Measurements from ENCODE around the gene DAAM1. TPM values are rescaled to one million over a fixed set of nuclear protein-coding genes. Genes with fewer than 3 reads are reported as not detected.

Gene DAAM1
- total RNA-seq, 1 experiment from 2014 or later, result 43.8 TPM

GRCh38 chr14:59277659-59278058 lies 89.2 kb downstream of the DAAM1 start:
- Histone ChIP-seq H4K20me1 (ENCODE audit: insufficient read depth, low read depth, low read length) (no peaks in the 10 kb centered on the region), H3K4me3 (ENCODE audit: low read length) (no peak overlapping the region), H3K4me1 (ENCODE audit: low read length) (peaks cover 17% of the 10 kb centered on the region), H3K9me2 (replicated peaks; ENCODE audit: insufficient read depth, low read length) (no peaks in the 10 kb centered on the region), H3K9ac (ENCODE audit: low read length) (no peak overlapping the region), H3K27me3 (ENCODE audit: low read length) (no peaks in the 10 kb centered on the region), H3K79me2 (ENCODE audit: low read length) (no peaks in the 10 kb centered on the region), H3K4me2 (ENCODE audit: low read depth, low read length, poor library complexity, severe bottlenecking) (no peak overlapping the region), H3K36me3 (ENCODE audit: insufficient read depth, low read length) (no peaks in the 10 kb centered on the region), H2AFZ (ENCODE audit: low read length) (no peak overlapping the region), H3K27ac (ENCODE audit: low read length) (no peak overlapping the region), H3K9me3 (ENCODE audit: low read length) (no peaks in the 10 kb centered on the region)
- no peak for DNase-seq

- Histone ChIP-seq H4K20me1 (ENCODE audit: insufficient read depth, low read depth, low read length) (no peaks in the 10 kb centered on the region), H3K27me3 (ENCODE audit: low read length) (no peaks in the 10 kb centered on the region), H3K4me3 (ENCODE audit: low read length) (no peak overlapping the region), H3K79me2 (ENCODE audit: low read length) (no peaks in the 10 kb centered on the region), H3K9ac (ENCODE audit: low read length) (no peak overlapping the region), H3K9me2 (replicated peaks; ENCODE audit: insufficient read depth, low read length) (no peaks in the 10 kb centered on the region), H3K27ac (ENCODE audit: low read length) (no peak overlapping the region), H3K9me3 (ENCODE audit: low read length) (no peaks in the 10 kb centered on the region), H2AFZ (ENCODE audit: low read length) (no peak overlapping the region), H3K4me2 (ENCODE audit: low read depth, low read length, poor library complexity, severe bottlenecking) (no peak overlapping the region), H3K36me3 (ENCODE audit: insufficient read depth, low read length) (no peaks in the 10 kb centered on the region), H3K4me1 (ENCODE audit: low read length) (peaks cover 17% of the 10 kb centered on the region)
- DNase-seq, result no peak
These were observed 89.6 kb downstream of the DAAM1 start for GRCh38 chr14:59278111-59278510.

- Histone ChIP-seq H3K9me2 (replicated peaks; ENCODE audit: insufficient read depth, low read length) (peaks cover 6% of the 10 kb centered on the region; the same call in 1 of the 2 replicates), H3K4me3 (ENCODE audit: low read length) (no peak overlapping the region), H3K27me3 (ENCODE audit: low read length) (no peaks in the 10 kb centered on the region), H3K27ac (ENCODE audit: low read length) (no peak overlapping the region), H3K4me2 (ENCODE audit: low read depth, low read length, poor library complexity, severe bottlenecking) (no peak overlapping the region), H3K79me2 (ENCODE audit: low read length) (no peaks in the 10 kb centered on the region), H2AFZ (ENCODE audit: low read length) (no peak overlapping the region), H3K9ac (ENCODE audit: low read length) (no peak overlapping the region), H4K20me1 (ENCODE audit: insufficient read depth, low read depth, low read length) (no peaks in the 10 kb centered on the region), H3K36me3 (ENCODE audit: insufficient read depth, low read length) (no peaks in the 10 kb centered on the region), H3K9me3 (ENCODE audit: low read length) (no peaks in the 10 kb centered on the region), H3K4me1 (ENCODE audit: low read length) (peaks cover 3% of the 10 kb centered on the region; the same call in 1 of the 2 replicates)
- DNase-seq, result no peak
These were observed 92.5 kb downstream of the DAAM1 start for GRCh38 chr14:59280961-59281360.

GRCh38 chr14:59281609-59282377 lies 93.3 kb downstream of the DAAM1 start:
- H3K9me2 ChIP-seq (replicated peaks; ENCODE audit: insufficient read depth, low read length), result peaks cover 6% of the 10 kb centered on the region; the same call in 1 of the 2 replicates
- no peaks in the 10 kb centered on the region for H3K79me2 ChIP-seq (ENCODE audit: low read length)
- H3K27ac ChIP-seq (ENCODE audit: low read length), result no peak overlapping the region
- H2AFZ ChIP-seq (ENCODE audit: low read length), result no peak overlapping the region
- no peak for DNase-seq
- H3K27me3 ChIP-seq (ENCODE audit: low read length), result no peaks in the 10 kb centered on the region
- H3K4me3 ChIP-seq (ENCODE audit: low read length), result no peak overlapping the region
- H4K20me1 ChIP-seq (ENCODE audit: insufficient read depth, low read depth, low read length), result no peaks in the 10 kb centered on the region
- no peaks in the 10 kb centered on the region for H3K9me3 ChIP-seq (ENCODE audit: low read length)
- no peaks in the 10 kb centered on the region for H3K36me3 ChIP-seq (ENCODE audit: insufficient read depth, low read length)
- no peak overlapping the region for H3K4me2 ChIP-seq (ENCODE audit: low read depth, low read length, poor library complexity, severe bottlenecking)
- no peak overlapping the region for H3K9ac ChIP-seq (ENCODE audit: low read length)
- H3K4me1 ChIP-seq (ENCODE audit: low read length), result no peaks in the 10 kb centered on the region

- Histone ChIP-seq H3K9me2 (replicated peaks; ENCODE audit: insufficient read depth, low read length) (peaks cover 6% of the 10 kb centered on the region; the same call in 1 of the 2 replicates), H2AFZ (ENCODE audit: low read length) (no peak overlapping the region), H3K4me2 (ENCODE audit: low read depth, low read length, poor library complexity, severe bottlenecking) (no peak overlapping the region), H3K27ac (ENCODE audit: low read length) (no peak overlapping the region), H3K79me2 (ENCODE audit: low read length) (no peaks in the 10 kb centered on the region), H3K4me3 (ENCODE audit: low read length) (no peak overlapping the region), H4K20me1 (ENCODE audit: insufficient read depth, low read depth, low read length) (no peaks in the 10 kb centered on the region), H3K9ac (ENCODE audit: low read length) (no peak overlapping the region), H3K36me3 (ENCODE audit: insufficient read depth, low read length) (no peaks in the 10 kb centered on the region), H3K27me3 (ENCODE audit: low read length) (no peaks in the 10 kb centered on the region), H3K9me3 (ENCODE audit: low read length) (no peaks in the 10 kb centered on the region), H3K4me1 (ENCODE audit: low read length) (no peaks in the 10 kb centered on the region)
- DNase-seq, result no peak
These were observed 93.9 kb downstream of the DAAM1 start for GRCh38 chr14:59282378-59282765.

GRCh38 chr14:59283361-59283760 lies 94.9 kb downstream of the DAAM1 start:
- H3K36me3 ChIP-seq (ENCODE audit: insufficient read depth, low read length), result no peaks in the 10 kb centered on the region

GRCh38 chr14:59284059-59284458 lies 95.6 kb downstream of the DAAM1 start:
- Histone ChIP-seq H3K27me3 (ENCODE audit: low read length) (no peaks in the 10 kb centered on the region), H3K9me2 (replicated peaks; ENCODE audit: insufficient read depth, low read length) (peaks cover 6% of the 10 kb centered on the region; the same call in 1 of the 2 replicates), H3K9me3 (ENCODE audit: low read length) (no peaks in the 10 kb centered on the region), H3K4me2 (ENCODE audit: low read depth, low read length, poor library complexity, severe bottlenecking) (no peak overlapping the region), H3K79me2 (ENCODE audit: low read length) (no peaks in the 10 kb centered on the region), H3K4me3 (ENCODE audit: low read length) (no peak overlapping the region), H4K20me1 (ENCODE audit: insufficient read depth, low read depth, low read length) (no peaks in the 10 kb centered on the region), H3K36me3 (ENCODE audit: insufficient read depth, low read length) (no peaks in the 10 kb centered on the region), H3K9ac (ENCODE audit: low read length) (no peak overlapping the region), H2AFZ (ENCODE audit: low read length) (no peak overlapping the region), H3K27ac (ENCODE audit: low read length) (no peak overlapping the region), H3K4me1 (ENCODE audit: low read length) (no peaks in the 10 kb centered on the region)
- no peak for DNase-seq

More at GRCh38 chr14:59283361-59283760, 94.9 kb downstream of the DAAM1 start:
- no peak overlapping the region for H2AFZ ChIP-seq (ENCODE audit: low read length)
- H3K27me3 ChIP-seq (ENCODE audit: low read length), result no peaks in the 10 kb centered on the region
- H3K79me2 ChIP-seq (ENCODE audit: low read length), result no peaks in the 10 kb centered on the region
- H3K4me1 ChIP-seq (ENCODE audit: low read length), result no peaks in the 10 kb centered on the region
- H4K20me1 ChIP-seq (ENCODE audit: insufficient read depth, low read depth, low read length), result no peaks in the 10 kb centered on the region
- peaks cover 6% of the 10 kb centered on the region; the same call in 1 of the 2 replicates for H3K9me2 ChIP-seq (replicated peaks; ENCODE audit: insufficient read depth, low read length)
- no peak overlapping the region for H3K4me3 ChIP-seq (ENCODE audit: low read length)
- H3K9ac ChIP-seq (ENCODE audit: low read length), result no peak overlapping the region
- H3K9me3 ChIP-seq (ENCODE audit: low read length), result no peaks in the 10 kb centered on the region
- DNase-seq, result no peak
- no peak overlapping the region for H3K27ac ChIP-seq (ENCODE audit: low read length)
- no peak overlapping the region for H3K4me2 ChIP-seq (ENCODE audit: low read depth, low read length, poor library complexity, severe bottlenecking)

- Histone ChIP-seq H3K79me2 (ENCODE audit: low read length) (no peaks in the 10 kb centered on the region), H3K4me1 (ENCODE audit: low read length) (no peaks in the 10 kb centered on the region), H3K9me2 (replicated peaks; ENCODE audit: insufficient read depth, low read length) (no peaks in the 10 kb centered on the region), H3K4me2 (ENCODE audit: low read depth, low read length, poor library complexity, severe bottlenecking) (no peak overlapping the region), H2AFZ (ENCODE audit: low read length) (no peak overlapping the region), H3K4me3 (ENCODE audit: low read length) (no peak overlapping the region), H3K36me3 (ENCODE audit: insufficient read depth, low read length) (no peaks in the 10 kb centered on the region), H4K20me1 (ENCODE audit: insufficient read depth, low read depth, low read length) (no peaks in the 10 kb centered on the region), H3K9ac (ENCODE audit: low read length) (no peak overlapping the region), H3K27ac (ENCODE audit: low read length) (no peak overlapping the region), H3K9me3 (ENCODE audit: low read length) (no peaks in the 10 kb centered on the region), H3K27me3 (ENCODE audit: low read length) (no peaks in the 10 kb centered on the region)
- no peak for DNase-seq
These were observed 103.6 kb downstream of the DAAM1 start for GRCh38 chr14:59292028-59292427.
